PFSK-1 (cell line): ENCODE results near the gene PRX.

Source experiments
- FOXP2 ChIP-seq: optimal IDR thresholded peaks from 2 replicates; pipeline ENCODE3; 2011; ENCODE audit warnings: borderline replicate concordance, control low read depth, inconsistent platforms; ENCODE audit not compliant: insufficient read depth; ENCODE audit errors: extremely low read length, extremely low read depth
- POLR2AphosphoS5 ChIP-seq: IDR thresholded peaks from 2 replicates; pipeline ENCODE4 v1.6.1; 2012; ENCODE audit warnings: low read depth, mild to moderate bottlenecking, control low read depth, low read length, moderate library complexity
- REST ChIP-seq, 2 experiments: IDR thresholded peaks; 2 replicates each; pipeline versions ENCODE4 v1.6.1 to v1.8.0; 2011 to 2012; ENCODE audit warnings: low read depth in 2 of 2, low read length in 2 of 2, control low read depth in 1 of 2, inconsistent platforms in 1 of 2, mild to moderate bottlenecking in 1 of 2, moderate library complexity in 1 of 2; ENCODE audit not compliant: insufficient read depth in 1 of 2
- TAF1 ChIP-seq: IDR thresholded peaks from 2 replicates; pipeline ENCODE4 v1.6.1; 2012; ENCODE audit warnings: low read length, control low read depth, borderline replicate concordance; ENCODE audit not compliant: insufficient read depth

GRCh38 chr19:40449506-40449905, 36.3 kb upstream of the PRX start:
- TF ChIP-seq POLR2AphosphoS5, result no peak
- TF ChIP-seq TAF1, result no peak
- TF ChIP-seq FOXP2, result no peak
- no peak for TF ChIP-seq REST (IDR thresholded peaks at IDR 0.05; ENCODE audit: insufficient read depth in 1 of 2, low read depth in 2 of 2, low read length in 2 of 2)
